Uterine smooth muscle cell (primary cell): ENCODE results near the gene RSL24D1. TPM values are rescaled to one million over a fixed set of nuclear protein-coding genes. Genes with fewer than 3 reads are reported as not detected.

Experiments used
- total RNA-seq: library from RNA; depleted of rRNA; stranded (reverse); fragments of >200 nt; gene quantifications from 2 replicates; pipeline ENCODE4 v1.2.3, GENCODE V29; 2014

The RSL24D1 gene
- total RNA-seq, result 103 and 136 TPM in 2 replicates

DNA sequence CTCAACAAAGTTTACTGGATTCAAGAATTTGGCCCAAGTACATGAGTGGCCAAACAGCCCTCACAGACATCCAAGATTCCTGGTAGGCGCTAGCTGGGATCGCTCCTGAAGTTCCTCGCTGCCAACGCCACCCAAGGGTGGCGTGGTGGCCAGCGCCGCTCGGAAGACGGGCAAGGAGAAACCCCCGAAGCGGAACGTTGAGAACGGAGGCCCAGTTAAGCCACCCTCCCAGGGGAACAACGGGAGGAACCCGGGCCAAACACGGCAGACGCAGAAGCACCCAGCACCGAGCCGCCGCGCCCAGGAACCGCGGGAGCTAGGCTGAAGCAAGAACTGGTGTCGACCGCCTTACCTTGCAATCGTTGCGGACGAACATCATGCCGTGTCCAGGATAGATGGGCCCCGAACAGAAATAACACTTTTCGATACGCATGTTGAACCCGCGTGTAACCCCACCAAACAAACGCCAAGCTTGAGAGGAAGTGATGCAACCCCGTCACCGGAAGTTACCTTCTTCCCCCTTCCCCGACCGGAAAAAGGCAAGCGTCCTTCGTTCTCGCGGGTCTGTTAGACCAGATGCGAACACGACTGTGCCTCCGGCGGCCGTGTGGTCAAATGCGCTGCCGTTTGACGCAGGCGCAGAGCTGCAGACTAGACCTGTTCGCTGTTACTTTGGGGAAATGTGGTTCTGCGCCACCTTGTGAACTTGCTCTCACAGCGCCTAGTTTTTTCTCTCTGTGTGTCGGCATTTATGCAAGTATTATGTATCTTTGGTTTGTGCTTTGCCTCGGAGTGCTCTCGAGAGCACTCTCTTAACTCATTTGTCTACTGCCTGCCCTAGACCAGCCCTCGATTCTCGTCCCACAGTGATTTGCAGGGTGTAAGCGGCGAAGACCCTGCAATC, at the start of gene RSL24D1:
RSL24D1 (minus strand) TSS at position 484 of the 904 bp plus-strand sequence; CDS start at position 433, 51 bp downstream.

Other genes starting within 250 kb of the RSL24D1 start
- 13.8 and 17.4 TPM in 2 replicates for gene RAB27A, start 92.9 kb upstream of the RSL24D1 start, total RNA-seq
- gene PIGBOS1, start 122.2 kb upstream of the RSL24D1 start, total RNA-seq, result 10.6 and 11.5 TPM in 2 replicates
- gene PIGB, start 122.3 kb upstream of the RSL24D1 start, total RNA-seq, result 15.1 and 17.5 TPM in 2 replicates
- gene CCPG1, start 211.4 kb upstream of the RSL24D1 start, total RNA-seq, result 39.6 and 94.9 TPM in 2 replicates
- 0.55 and 1.6 TPM in 2 replicates for gene PIERCE2, start 211.6 kb upstream of the RSL24D1 start, total RNA-seq